HUES6 (cell line): Measurements from ENCODE around the gene ADAMTS13.

Experiments
- H3K27ac ChIP-seq: 2 replicates; pipeline ENCODE4 v1.7.0; 2013; ENCODE audit warnings: low read depth, mild to moderate bottlenecking, low read length, inconsistent platforms
- H3K27me3 ChIP-seq: 2 replicates; pipeline ENCODE4 v1.6.1; 2013; ENCODE audit warnings: low read length; ENCODE audit not compliant: control insufficient read depth, insufficient read depth
- H3K36me3 ChIP-seq: 2 replicates; pipeline ENCODE4 v1.6.1; 2013; ENCODE audit warnings: low read length; ENCODE audit not compliant: control insufficient read depth, insufficient read depth
- H3K4me1 ChIP-seq: 2 replicates; pipeline ENCODE4 v1.6.1; 2013; ENCODE audit warnings: low read length; ENCODE audit not compliant: control insufficient read depth, insufficient read depth
- H3K4me3 ChIP-seq: 2 replicates; pipeline ENCODE4 v1.5.1; 2013; ENCODE audit warnings: low read depth, low read length
- H3K9ac ChIP-seq: one replicate; pipeline ENCODE4 v1.6.1; 2013; ENCODE audit warnings: mild to moderate bottlenecking, low read length
- H3K9me3 ChIP-seq: 2 replicates; pipeline ENCODE4 v1.6.1; 2013; ENCODE audit warnings: low read depth, low read length; ENCODE audit not compliant: control insufficient read depth, insufficient read depth

Gene ADAMTS13

DNA sequence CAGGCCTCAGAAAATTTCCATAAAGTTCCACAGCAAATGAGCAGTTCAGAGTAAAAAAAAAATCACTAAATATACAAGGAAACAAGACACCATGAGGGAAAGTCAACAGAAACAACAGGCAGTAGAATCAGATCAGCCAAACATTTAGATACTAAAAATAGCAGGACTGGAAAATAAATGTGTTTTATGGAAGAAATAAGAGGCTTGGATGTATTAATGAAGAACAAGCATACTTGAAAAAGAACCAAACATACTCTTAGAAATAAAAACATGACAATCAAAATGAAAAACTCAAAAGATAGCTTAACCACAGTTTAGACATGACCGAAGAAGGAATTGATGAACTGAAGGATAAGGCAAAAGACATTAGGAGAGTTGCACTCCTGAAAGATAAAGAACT, 79.9 kb downstream of the ADAMTS13 start:
- H3K4me3 ChIP-seq: no peak overlapping the region
- no peak overlapping the region for H3K9ac ChIP-seq
- H3K36me3 ChIP-seq: no peaks in the 10 kb centered on the region
- no peak overlapping the region for H3K27ac ChIP-seq
- peaks cover 20% of the 10 kb centered on the region for H3K9me3 ChIP-seq
- no peaks in the 10 kb centered on the region for H3K27me3 ChIP-seq
- no peaks in the 10 kb centered on the region; the same call in 1 of the 2 replicates for H3K4me1 ChIP-seq

DNA sequence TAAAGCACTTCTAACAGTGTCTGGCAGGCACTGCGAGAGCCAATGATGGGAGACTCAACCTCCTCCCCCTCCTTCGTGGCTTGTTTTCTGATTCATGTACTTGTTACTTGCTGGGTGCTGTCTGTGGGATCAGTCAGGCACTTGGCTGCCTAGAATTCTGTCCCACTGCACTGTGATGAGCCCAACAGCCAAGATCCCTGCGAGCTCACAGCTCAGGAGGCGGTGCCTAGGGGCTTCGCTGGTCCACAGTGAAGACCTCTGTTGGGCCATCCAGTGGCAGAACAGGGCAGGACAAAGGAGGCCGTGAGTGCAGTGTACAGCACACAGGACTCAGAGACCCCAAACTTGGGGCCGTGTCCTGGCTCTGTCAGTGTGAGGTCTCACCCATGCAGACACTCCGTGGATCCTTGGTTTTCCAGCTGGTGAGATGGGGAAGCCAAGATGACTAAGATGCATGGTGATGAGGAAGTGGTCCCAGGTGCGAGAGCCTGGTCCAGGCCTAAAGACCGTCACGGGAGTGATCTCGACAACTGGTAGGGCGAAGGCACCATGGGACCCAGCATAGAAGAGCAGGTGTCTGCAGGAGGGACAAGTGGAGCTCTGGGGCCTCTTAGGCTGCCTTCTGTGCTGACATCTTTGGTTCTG, 83.1 kb downstream of the ADAMTS13 start:
- Histone ChIP-seq H3K27ac (no peak overlapping the region), H3K9ac (no peak overlapping the region), H3K9me3 (peaks cover 20% of the 10 kb centered on the region), H3K4me1 (peaks cover 12% of the 10 kb centered on the region), H3K4me3 (no peak overlapping the region), H3K27me3 (no peaks in the 10 kb centered on the region), H3K36me3 (no peaks in the 10 kb centered on the region)

- H3K27ac ChIP-seq: no peak overlapping the region
- no peak overlapping the region for H3K9ac ChIP-seq
Observed at GRCh38 chr9:133505901-133506652, 83.9 kb downstream of the ADAMTS13 start.

DNA sequence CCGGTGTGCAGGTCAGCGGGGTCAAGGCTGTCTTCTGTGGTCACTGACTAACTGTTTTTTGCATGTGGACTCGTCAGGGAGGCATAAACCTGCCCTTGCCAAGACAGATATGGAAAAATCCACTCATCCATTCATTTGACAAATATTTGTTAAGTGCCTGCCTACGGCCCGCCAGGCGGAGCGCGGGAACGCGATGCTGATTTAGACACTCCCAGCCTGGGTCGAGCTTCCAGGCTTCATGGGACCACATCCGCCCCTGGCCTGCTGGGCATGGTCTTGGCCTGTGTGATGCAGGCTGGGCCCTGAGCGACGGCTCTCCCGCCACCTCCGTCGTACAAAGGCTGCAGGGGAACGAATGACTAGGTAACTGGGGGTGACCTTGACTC, 84.5 kb downstream of the ADAMTS13 start:
- no peak overlapping the region for H3K4me3 ChIP-seq
- H3K27ac ChIP-seq: no peak overlapping the region
- no peaks in the 10 kb centered on the region for H3K27me3 ChIP-seq
- peaks cover 12% of the 10 kb centered on the region for H3K4me1 ChIP-seq
- no peak overlapping the region for H3K9ac ChIP-seq
- no peaks in the 10 kb centered on the region for H3K36me3 ChIP-seq
- peaks cover 13% of the 10 kb centered on the region for H3K9me3 ChIP-seq

More at GRCh38 chr9:133505901-133506652, 83.9 kb downstream of the ADAMTS13 start:
- Histone ChIP-seq H3K4me3 (no peak overlapping the region), H3K36me3 (no peaks in the 10 kb centered on the region), H3K27me3 (no peaks in the 10 kb centered on the region), H3K9me3 (peaks cover 19% of the 10 kb centered on the region), H3K4me1 (peaks cover 12% of the 10 kb centered on the region)

DNA sequence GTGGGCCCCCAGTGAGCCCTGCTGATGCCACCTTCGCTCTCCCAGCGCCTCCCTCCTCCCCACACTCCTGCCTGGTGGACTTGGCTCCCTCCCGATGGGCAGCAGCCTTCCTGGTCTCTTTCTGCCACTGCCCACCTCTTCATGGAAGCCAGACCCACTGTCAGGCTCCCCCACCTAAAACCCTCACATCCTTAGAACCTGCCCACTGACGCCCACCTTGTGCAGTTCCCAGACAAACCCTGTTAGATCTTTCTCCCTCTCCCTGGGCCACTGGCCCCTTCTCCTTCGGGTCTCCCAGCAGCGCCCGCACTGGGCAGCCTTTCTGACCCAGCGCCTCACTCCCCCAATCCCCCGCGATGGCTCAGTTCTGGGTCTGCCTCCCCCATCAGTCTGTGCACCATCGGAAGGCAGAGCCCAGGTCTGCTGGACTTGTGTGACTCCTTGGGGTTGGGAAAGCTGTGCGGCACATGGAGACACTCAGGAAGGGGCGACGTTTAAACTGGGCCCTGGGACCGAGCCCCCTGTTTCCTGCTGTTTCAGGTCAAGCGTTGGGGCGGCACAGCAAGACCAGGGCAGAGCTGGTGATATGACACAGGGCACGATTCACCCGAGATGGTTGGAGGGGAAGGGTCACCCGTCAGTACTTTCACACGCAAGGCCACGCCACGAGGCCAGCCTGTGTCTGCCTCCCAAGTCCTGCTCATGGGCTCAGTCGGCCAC, 85.2 kb downstream of the ADAMTS13 start:
- no peaks in the 10 kb centered on the region for H3K36me3 ChIP-seq
- no peaks in the 10 kb centered on the region for H3K27me3 ChIP-seq
- H3K4me3 ChIP-seq: no peak overlapping the region
- H3K4me1 ChIP-seq: peaks cover 12% of the 10 kb centered on the region
- H3K9me3 ChIP-seq: peaks cover 6% of the 10 kb centered on the region
- H3K27ac ChIP-seq: no peak overlapping the region
- H3K9ac ChIP-seq: no peak overlapping the region

DNA sequence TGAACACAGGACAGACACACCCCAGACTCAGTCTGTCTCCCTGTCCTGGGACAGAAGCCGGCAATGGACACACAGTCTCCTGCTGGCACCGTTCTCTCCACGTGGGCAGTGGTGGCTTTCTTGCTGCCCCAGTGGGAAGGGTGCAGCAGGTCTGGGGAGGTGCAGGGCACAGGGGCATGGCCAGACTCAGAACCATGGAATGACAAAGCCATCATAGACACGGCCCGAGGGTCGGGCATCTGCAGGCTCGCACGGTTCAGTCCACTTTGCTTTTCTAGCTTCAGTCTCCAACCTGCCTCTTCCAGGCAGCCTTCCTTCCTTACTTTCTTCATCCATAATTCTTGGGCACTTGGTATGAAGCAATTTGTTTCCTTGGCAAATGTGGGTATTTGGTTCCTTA, 85.9 kb downstream of the ADAMTS13 start:
- H3K4me1 ChIP-seq: peaks cover 12% of the 10 kb centered on the region
- no peak overlapping the region for H3K27ac ChIP-seq
- peaks cover 1% of the 10 kb centered on the region; the same call in 1 of the 2 replicates for H3K9me3 ChIP-seq
- H3K36me3 ChIP-seq: no peaks in the 10 kb centered on the region
- H3K9ac ChIP-seq: no peak overlapping the region
- no peaks in the 10 kb centered on the region for H3K27me3 ChIP-seq
- H3K4me3 ChIP-seq: no peak overlapping the region
